LHCN-M2 (cell line): ENCODE measurements around the gene ATF6. TPM values are rescaled to one million over a fixed set of nuclear protein-coding genes. Genes with fewer than 3 reads are reported as not detected.

Source experiments
- DNase-seq: peaks from one replicate; pipeline ENCODE4 v3.0.0-alpha.2; 2012; ENCODE audit warnings: low read depth
- total RNA-seq: library from RNA; depleted of rRNA; stranded (reverse); fragments of >200 nt; gene quantifications from 2 replicates; pipeline ENCODE4 v1.2.3, GENCODE V29; 2014

The ATF6 gene
- total RNA-seq, 1 experiment from 2014 or later, result 23.5 TPM

DNA sequence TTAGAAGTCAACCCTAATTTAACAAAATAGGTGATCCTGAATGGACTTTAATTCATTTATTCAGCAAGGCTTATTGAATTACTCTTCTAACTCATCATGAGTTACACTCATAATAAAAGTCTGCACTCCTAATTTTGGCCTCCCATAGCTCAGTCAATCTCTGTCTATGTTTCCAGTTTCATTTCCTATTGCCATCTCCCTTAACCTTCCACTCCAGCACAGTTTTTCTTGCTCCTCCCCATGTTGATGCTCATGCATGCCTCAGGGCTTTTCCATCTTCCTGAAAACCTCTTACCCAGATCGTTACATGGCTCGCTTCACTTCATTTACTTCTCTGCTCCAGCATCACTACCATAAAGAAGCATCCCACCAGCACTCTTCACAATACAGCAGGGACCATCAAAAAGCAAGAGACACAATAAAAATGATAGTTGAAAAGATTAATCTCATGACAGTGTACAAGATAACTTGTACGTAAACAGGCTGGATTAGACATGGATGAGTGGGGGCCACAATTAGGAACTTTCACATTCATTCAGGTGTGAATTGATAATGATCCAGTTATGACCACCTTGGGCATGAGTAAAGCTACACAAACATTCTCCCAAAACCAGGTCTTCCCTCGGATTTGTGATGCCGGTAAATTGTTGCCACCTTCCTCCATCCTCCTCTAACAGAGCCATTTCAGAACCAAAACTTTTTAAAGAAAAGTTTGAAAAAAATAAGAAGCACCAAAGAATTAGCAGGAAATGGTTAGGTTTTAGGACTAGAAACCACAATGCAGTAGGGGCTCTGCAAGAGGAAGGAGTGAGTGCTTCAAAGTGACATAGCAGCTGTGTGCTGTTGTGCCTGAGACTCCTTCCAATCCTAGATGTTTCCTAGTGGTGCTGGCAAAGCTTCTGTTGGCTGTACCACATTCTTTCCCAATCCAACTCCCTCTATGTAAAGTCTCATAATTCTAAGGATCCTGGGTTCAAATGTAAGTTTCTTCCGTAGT is 167.8 kb downstream of the ATF6 start:
- DNase-seq, result peak; percentile 59

DNA sequence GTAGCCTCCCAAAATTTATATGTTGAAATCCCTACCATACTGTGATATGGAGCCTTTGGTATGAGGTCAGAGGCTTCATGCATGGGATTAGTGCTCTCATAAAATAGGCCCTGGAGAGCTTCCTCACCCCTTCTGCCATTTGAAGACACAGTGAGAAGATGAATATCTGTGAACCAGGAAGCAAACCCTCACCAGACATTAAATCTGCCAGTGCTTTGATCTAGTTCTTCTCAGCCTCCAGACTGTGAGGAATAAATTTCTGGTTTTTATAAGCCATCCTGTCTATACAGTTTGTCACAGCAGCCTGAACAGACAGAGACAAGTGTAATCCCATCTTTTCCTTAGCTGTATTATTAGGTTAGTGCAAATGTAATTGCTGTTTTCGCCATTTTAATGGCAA is 169.1 kb downstream of the ATF6 start:
- no peak for DNase-seq

GRCh38 chr1:161936786-161937185 is 170.7 kb downstream of the ATF6 start:
- DNase-seq, result no peak

DNA sequence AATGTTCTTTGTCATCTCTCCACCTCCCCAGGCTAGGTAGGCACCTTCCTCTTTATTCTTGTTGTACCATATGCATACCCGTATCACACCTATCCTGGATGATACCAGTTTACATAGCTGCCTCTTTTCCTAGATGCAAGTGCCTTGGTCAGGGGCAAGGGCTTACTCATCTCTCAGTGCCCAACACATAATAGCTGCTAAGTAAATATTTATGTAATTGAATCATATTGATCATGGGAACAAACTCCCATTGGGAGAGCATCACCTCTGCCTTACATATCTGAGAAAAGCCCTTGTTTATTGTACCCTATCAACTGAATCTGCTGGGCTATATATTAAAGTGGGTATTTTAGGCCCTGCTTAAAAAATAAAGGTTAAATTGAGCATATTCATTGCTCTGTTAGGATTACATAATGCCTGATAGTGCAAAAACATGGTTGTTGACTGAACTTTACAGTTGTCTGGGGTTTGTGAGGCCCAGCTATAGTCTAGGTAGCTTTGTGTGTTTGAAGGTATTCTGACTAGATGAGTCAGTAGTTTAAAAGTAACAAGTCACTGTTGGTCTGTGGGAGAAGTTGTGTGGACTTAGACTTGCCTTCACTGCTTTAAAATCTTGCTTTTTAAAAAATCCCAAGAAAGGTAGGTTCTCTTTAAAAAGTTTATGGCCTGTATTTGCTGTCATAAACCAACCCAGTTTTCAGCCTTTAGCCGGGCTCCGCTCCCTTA is 174.9 kb downstream of the ATF6 start:
- no peak for DNase-seq

DNA sequence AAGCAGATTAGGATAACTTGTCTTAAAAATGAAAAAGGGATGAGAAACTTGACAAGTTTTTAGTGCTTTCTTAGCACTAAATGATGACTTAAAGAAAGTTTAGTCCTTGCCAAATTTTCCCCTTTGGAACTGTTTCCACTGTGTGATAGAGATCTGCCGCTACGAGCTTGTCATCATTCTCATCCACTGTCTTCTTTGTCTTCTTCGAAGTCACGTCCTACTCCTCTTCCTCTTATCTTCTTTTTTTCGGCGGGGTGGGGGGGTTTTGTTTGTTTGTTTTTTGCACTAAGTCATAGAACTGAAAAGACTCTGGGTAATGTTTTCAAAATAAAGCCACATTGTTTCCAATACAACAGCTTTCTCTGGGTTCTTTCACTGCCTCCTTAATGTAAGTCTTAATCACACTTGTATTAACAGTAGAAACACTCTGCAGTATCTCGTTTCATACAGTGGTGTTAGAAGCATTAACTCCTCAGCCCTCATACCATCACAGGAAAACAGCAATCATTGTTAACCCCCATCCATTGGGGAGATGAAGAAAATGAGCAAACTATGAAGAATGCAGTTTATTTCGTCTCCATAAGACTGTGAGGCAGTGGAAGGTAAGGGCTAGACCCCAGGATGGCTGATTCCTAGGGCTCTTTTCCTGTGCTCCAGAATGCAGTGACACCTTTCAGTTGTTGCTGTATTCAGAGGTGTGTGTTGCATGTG is 175.8 kb downstream of the ATF6 start:
- DNase-seq, result no peak

DNA sequence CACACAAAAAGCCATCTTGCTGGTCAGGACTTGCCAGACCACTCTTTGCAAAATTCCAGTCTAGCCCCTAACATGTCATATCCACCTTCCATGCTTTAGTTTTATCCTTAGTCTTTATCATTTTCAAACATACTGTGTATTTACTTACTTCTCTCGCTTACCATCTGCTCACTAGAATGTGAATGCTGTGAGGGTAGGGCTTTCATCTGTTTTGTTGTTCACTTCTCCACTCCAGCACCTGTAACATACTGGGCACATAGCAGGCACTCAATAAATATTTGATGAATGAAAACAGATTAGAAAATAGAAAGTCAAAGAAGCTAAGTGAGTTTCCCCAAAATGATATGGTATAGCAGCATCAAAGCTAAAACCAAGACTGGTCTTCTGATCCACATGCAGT is 177.6 kb downstream of the ATF6 start:
- DNase-seq, result no peak

- no peak for DNase-seq
These were observed 178.3 kb downstream of the ATF6 start for GRCh38 chr1:161944381-161944780.

DNA sequence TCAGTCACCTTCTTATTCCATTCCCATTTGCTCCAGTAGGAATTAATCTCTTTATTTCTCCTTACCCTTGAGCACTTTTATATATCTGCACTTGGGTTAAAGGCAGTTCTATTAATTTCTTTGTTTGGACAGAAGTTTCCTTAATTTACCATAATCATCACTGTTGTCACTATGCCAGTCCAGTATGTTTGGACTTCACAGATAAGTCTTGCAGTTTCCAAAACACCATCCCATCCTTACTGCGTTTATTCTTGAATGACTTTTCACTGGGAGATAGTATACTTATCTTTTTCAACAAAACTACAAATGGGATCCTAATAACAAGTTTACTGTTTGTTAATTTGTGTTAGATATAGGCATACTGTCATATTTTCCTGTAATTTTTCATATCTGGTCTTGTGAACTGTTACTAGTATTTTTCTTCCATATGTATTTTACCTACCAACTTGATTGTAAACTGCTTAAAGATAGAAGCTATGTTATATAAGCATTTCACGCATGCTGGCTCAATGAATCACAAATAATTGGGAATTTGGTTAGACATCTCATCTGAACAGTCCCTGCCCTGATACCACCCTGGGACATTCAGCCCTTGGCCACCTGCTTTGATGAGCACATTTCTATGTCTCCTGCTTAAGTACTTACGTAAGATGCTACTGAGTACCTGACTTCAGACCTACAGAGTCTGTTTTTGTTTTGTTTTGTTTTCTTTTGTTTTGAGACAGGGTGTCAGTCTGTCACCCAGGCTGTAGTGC is 179.4 kb downstream of the ATF6 start:
- DNase-seq, result no peak

DNA sequence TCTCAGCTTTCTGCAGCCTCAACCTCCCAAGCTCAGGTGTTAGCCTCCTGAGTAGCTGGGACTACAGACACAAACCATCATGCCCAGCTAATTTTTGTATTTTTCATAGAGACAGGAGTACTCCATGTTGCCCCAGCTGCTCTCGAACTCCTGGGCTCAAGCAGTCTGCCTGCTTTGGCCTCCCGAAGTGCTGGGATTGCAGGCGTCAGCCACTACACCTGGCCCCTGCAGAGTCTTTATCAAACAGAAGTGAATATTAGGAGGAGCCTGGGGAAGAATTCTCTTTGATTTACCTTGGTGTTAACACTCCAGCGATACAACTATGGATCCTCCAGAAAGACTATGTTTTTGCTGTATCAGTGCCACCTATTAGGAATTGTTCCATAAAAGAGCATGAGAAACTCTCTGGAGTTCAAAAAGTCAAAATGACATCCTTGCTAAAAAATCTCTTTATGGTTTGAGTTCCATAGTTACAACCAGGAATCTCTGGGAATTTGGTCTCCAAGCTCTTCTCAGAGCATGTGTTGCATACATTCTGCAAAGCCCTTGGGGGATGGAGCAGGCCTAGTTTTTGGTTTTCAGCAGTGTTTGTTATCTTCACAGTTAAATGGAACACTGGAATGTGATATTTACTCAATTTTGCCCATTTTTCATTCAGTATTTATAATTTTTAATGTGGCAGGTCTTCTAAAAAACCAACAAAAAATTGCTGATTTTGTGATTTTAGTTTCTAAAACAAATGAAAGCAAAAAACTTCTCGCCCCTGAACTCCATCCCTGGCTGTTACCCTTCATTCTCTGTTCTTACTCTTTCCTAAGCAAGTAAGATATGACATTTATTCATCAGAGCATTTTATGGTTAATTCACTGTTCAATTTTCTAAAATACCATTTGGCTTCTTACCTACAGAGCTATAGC is 180.2 kb downstream of the ATF6 start:
- DNase-seq, result peak; percentile 81

GRCh38 chr1:161948435-161948834 is 182.3 kb downstream of the ATF6 start:
- DNase-seq, result no peak

GRCh38 chr1:161949548-161949947 is 183.4 kb downstream of the ATF6 start:
- DNase-seq, result no peak

- no peak for DNase-seq
These were observed 184.3 kb downstream of the ATF6 start for GRCh38 chr1:161950377-161950776.

DNA sequence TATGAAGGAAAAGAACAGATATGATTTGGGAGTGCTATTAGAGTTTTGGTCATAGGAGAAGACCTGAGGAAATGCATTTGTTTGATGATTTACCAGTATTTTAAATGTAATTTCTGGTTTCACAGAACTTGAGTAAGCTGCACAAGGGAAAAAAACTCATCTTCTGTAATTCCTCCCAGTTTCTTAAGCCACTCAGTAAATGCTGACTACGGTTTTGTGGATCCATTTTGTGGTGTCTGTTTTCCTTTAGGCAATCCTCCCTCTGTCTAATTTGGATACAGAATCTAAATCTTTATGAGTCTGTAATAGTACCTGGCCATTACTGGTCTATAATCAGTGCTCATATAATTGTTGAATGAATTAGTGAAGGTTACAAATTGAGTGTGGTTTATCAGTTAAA is 185.5 kb downstream of the ATF6 start:
- no peak for DNase-seq

DNA sequence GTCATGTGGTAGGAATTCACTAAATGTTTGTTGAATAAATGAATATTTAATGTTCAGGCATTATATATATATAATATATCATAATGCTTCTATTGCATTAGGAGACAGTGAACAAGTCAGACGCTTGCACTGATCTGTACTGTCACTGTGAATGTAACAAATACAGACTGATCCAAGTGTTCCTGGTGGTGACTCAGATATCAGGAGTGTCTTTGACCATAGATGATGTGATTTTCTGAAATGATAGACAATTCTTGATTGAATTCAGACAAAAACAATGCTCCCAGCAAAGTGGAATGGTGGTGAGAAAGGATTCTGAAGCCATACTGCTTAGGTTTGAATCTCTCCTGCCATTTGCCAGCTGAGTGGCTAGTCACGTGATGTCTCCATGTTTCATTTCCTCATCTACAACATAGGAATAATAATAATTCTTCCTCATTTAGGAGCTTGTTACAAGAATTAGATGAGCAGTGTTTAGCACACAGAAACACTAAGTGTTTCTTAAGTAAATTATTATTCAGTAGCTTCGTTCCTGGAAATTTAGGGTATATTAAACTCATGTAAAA is 186.6 kb downstream of the ATF6 start:
- no peak for DNase-seq

DNA sequence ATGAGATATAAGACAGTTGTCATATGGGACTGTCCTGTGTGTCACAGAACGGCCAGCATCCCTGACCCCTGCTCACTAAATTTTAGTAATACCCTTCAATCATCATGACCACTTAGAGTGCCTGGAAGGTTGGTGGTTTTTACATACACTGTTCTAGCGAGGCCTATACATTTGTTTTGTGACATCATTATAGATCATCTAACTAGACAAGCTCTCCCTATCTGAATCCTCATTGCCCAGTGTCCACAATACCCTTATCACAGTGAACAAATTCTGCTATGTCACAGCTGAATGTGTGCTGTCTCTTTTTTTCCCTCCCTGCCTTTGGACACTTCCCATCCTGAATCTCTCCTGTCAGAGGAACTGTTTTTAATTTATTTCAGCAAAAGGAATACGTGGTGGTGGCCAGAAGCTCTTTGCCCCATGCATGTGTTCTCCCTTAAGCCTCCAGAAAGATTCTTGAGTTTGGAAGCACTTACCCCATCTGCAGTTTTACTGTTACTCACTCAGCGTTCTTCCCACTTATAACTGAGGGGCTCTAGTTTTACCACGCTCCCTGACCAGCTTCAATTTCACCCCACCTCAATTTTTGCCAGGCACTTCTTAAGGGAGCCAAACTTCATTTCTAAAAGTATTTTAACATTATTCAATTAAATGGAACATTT is 187.3 kb downstream of the ATF6 start:
- no peak for DNase-seq

DNA sequence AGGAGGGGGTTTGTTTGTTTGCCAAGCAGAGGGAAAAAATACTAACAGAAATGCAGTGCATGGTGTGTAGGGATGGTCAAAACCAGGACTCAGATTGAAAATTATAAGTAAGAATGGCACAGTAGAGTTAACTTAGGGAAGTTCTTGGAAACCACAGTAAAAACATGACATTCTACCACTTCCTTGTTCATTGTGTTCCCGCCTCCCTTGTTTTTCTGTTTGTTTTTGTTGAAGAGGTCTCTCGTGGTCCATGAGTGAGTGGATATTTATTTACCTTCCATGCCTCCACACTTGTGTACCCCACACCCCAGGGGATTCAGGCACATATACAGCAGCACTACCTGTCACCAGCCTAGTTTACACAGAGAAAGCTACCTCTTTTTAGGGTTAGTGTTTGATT is 187.9 kb downstream of the ATF6 start:
- peak; percentile 53 for DNase-seq

DNA sequence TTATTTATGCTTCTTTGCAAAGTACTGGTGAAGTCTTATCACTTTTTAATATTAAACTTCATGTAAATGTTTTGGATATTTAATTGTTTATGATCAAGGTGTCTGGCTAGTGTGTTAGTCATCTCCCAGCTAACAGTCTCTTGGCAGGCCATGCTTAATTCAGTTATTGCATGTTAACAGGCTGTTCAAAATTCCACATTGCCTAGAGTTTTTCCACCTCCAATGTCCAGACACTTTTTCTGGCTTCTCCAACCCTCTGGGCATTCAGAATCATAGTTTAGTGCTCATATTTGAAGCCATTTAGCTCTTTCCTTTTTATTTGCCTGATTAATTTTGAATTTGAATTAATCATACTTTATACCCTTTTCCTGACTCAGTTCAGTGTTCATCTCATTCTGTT is 188.3 kb downstream of the ATF6 start:
- no peak for DNase-seq

DNA sequence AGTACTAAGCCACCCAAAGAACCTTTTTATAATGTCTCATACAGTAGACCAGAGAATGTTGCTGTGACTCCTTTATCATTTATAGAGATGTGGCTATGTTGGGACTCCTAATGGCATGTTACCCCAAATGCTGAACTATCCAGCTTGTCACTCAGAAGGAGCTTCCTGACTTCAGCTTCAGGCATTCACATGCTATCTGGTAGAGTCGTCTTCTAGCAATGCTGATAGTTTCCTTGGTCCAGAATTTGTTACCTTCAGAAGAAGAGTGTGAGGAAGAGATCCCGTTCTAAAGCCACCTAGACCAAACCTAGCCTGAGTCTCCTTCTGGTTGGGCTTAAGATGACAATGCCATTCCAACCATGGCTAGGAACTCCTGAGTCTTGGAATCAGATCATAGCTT is 189.5 kb downstream of the ATF6 start:
- no peak for DNase-seq

DNA sequence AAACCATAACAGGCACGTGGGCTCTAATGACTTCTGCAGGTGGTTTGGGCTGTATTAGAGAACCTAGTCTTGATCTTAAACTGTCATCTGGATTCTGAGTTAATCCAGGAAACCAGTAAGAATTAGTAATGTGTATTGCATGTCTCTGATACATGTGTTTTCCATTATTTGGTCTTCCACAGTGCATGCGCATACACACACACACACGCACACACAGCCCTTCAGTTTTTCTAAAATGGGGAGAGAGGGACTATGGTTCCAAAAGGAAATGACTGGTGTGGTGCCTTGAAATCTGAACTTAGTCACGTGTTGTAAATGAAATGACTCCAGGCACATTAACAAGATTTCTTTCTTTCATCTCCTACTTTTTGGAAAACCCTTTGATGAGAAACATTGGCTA is 190.0 kb downstream of the ATF6 start:
- DNase-seq, result peak; percentile 27
